ENCODE measurements around the gene GNAI1.

GNAI1 gene

GRCh38 chr7:80253237-80253636 is 118.6 kb downstream of the GNAI1 start:
- H3K4me3 ChIP-seq (ENCODE audit: low read depth in 1 of 2, low read length in 2 of 2) = no peak overlapping the region
- peaks cover 16% of the 10 kb centered on the region for H3K4me1 ChIP-seq (ENCODE audit: insufficient read depth, low read length)
- no peak overlapping the region for H3K27ac ChIP-seq (ENCODE audit: low read length)
- H4K20me1 ChIP-seq (ENCODE audit: insufficient read depth, low read length) = no peaks in the 10 kb centered on the region
- H3K4me2 ChIP-seq (ENCODE audit: insufficient read depth, low read length) = no peak overlapping the region
- no peak for ATAC-seq (ENCODE audit: insufficient read depth, low read depth)
- TF ChIP-seq CTCF (IDR thresholded peaks at IDR 0.05; ENCODE audit: borderline replicate concordance, extremely low read depth, low read length, poor library complexity, severe bottlenecking) = no peak
- no peak for TF ChIP-seq EZH2 (IDR thresholded peaks at IDR 0.05; ENCODE audit: borderline replicate concordance, low read depth, low read length, severe bottlenecking)
- no peak overlapping the region for H2AFZ ChIP-seq (ENCODE audit: low read depth, low read length)
- DNase-seq = no peak
- H3K36me3 ChIP-seq (ENCODE audit: insufficient read depth, low read length) = no peaks in the 10 kb centered on the region
- H3K79me2 ChIP-seq (ENCODE audit: insufficient read depth, low read length) = no peaks in the 10 kb centered on the region
- H3K9me3 ChIP-seq (ENCODE audit: insufficient read depth, low read length, severe bottlenecking) = no peaks in the 10 kb centered on the region
- H3K27me3 ChIP-seq (ENCODE audit: insufficient read depth, low read length, poor library complexity) = no peaks in the 10 kb centered on the region
- no peak overlapping the region for H3K9ac ChIP-seq (ENCODE audit: low read depth, low read length)

- Histone ChIP-seq H3K4me3 (ENCODE audit: low read depth in 1 of 2, low read length in 2 of 2) (no peak overlapping the region), H2AFZ (ENCODE audit: low read depth, low read length) (no peak overlapping the region), H3K27me3 (ENCODE audit: insufficient read depth, low read length, poor library complexity) (no peaks in the 10 kb centered on the region), H3K79me2 (ENCODE audit: insufficient read depth, low read length) (no peaks in the 10 kb centered on the region), H4K20me1 (ENCODE audit: insufficient read depth, low read length) (no peaks in the 10 kb centered on the region), H3K4me1 (ENCODE audit: insufficient read depth, low read length) (peaks cover 16% of the 10 kb centered on the region), H3K4me2 (ENCODE audit: insufficient read depth, low read length) (no peak overlapping the region), H3K27ac (ENCODE audit: low read length) (no peak overlapping the region), H3K9ac (ENCODE audit: low read depth, low read length) (no peak overlapping the region), H3K9me3 (ENCODE audit: insufficient read depth, low read length, severe bottlenecking) (no peaks in the 10 kb centered on the region), H3K36me3 (ENCODE audit: insufficient read depth, low read length) (no peaks in the 10 kb centered on the region)
- TF ChIP-seq CTCF (IDR thresholded peaks at IDR 0.05; ENCODE audit: borderline replicate concordance, extremely low read depth, low read length, poor library complexity, severe bottlenecking) (no peak), EZH2 (IDR thresholded peaks at IDR 0.05; ENCODE audit: borderline replicate concordance, low read depth, low read length, severe bottlenecking) (no peak)
- no peak for DNase-seq
- ATAC-seq (ENCODE audit: insufficient read depth, low read depth) = no peak
Measured at GRCh38 chr7:80253653-80254052, 119.0 kb downstream of the GNAI1 start.

GRCh38 chr7:80255656-80256055 is 121.0 kb downstream of the GNAI1 start:
- Histone ChIP-seq H3K36me3 (ENCODE audit: insufficient read depth, low read length) (no peaks in the 10 kb centered on the region), H3K79me2 (ENCODE audit: insufficient read depth, low read length) (no peaks in the 10 kb centered on the region), H4K20me1 (ENCODE audit: insufficient read depth, low read length) (no peaks in the 10 kb centered on the region), H3K27me3 (ENCODE audit: insufficient read depth, low read length, poor library complexity) (no peaks in the 10 kb centered on the region), H3K27ac (ENCODE audit: low read length) (no peak overlapping the region), H2AFZ (ENCODE audit: low read depth, low read length) (no peak overlapping the region), H3K4me3 (ENCODE audit: low read depth in 1 of 2, low read length in 2 of 2) (no peak overlapping the region), H3K9me3 (ENCODE audit: insufficient read depth, low read length, severe bottlenecking) (no peaks in the 10 kb centered on the region), H3K9ac (ENCODE audit: low read depth, low read length) (no peak overlapping the region), H3K4me1 (ENCODE audit: insufficient read depth, low read length) (peaks cover under 1% of the 10 kb centered on the region; the same call in 1 of the 2 replicates), H3K4me2 (ENCODE audit: insufficient read depth, low read length) (no peak overlapping the region)
- DNase-seq (no peak), ATAC-seq (ENCODE audit: insufficient read depth, low read depth) (no peak)
- TF ChIP-seq CTCF (IDR thresholded peaks at IDR 0.05; ENCODE audit: borderline replicate concordance, extremely low read depth, low read length, poor library complexity, severe bottlenecking) (no peak), EZH2 (IDR thresholded peaks at IDR 0.05; ENCODE audit: borderline replicate concordance, low read depth, low read length, severe bottlenecking) (no peak)

GRCh38 chr7:80257756-80258155 is 123.1 kb downstream of the GNAI1 start:
- H3K27me3 ChIP-seq (ENCODE audit: insufficient read depth, low read length, poor library complexity) = no peaks in the 10 kb centered on the region
- no peak overlapping the region for H3K9ac ChIP-seq (ENCODE audit: low read depth, low read length)
- ATAC-seq (ENCODE audit: insufficient read depth, low read depth) (no peak), DNase-seq (no peak)
- H3K27ac ChIP-seq (ENCODE audit: low read length) = no peak overlapping the region
- H3K9me3 ChIP-seq (ENCODE audit: insufficient read depth, low read length, severe bottlenecking) = no peaks in the 10 kb centered on the region
- no peak for TF ChIP-seq CTCF (IDR thresholded peaks at IDR 0.05; ENCODE audit: borderline replicate concordance, extremely low read depth, low read length, poor library complexity, severe bottlenecking)
- TF ChIP-seq EZH2 (IDR thresholded peaks at IDR 0.05; ENCODE audit: borderline replicate concordance, low read depth, low read length, severe bottlenecking) = no peak
- H3K4me3 ChIP-seq (ENCODE audit: low read depth in 1 of 2, low read length in 2 of 2) = no peak overlapping the region
- H4K20me1 ChIP-seq (ENCODE audit: insufficient read depth, low read length) = no peaks in the 10 kb centered on the region
- H3K4me2 ChIP-seq (ENCODE audit: insufficient read depth, low read length) = no peak overlapping the region
- no peaks in the 10 kb centered on the region for H3K4me1 ChIP-seq (ENCODE audit: insufficient read depth, low read length)
- no peak overlapping the region for H2AFZ ChIP-seq (ENCODE audit: low read depth, low read length)
- no peaks in the 10 kb centered on the region for H3K36me3 ChIP-seq (ENCODE audit: insufficient read depth, low read length)
- no peaks in the 10 kb centered on the region for H3K79me2 ChIP-seq (ENCODE audit: insufficient read depth, low read length)
